Bronchial epithelial cell (primary cell): ENCODE measurements around the gene CFL1. TPM values are rescaled to one million over a fixed set of nuclear protein-coding genes. Genes with fewer than 3 reads are reported as not detected.

Source experiments
- DNase-seq: peaks from one replicate; pipeline ENCODE4 v3.0.0-alpha.2; 2010; ENCODE audit warnings: low read depth
- FAIRE-seq: peaks from 2 replicates; lab custom pipeline; 2011; peaks lifted over from hg19 to GRCh38; lab: Jason Lieb, UNC
- H3K27me3 ChIP-seq: 2 replicates; pipeline ENCODE4 v1.5.1; 2011; ENCODE audit warnings: low read length; ENCODE audit not compliant: control insufficient read depth, insufficient read depth
- H3K36me3 ChIP-seq: 2 replicates; pipeline ENCODE4 v1.5.1; 2011; ENCODE audit warnings: low read length; ENCODE audit not compliant: control insufficient read depth, insufficient read depth
- H3K4me3 ChIP-seq: 2 replicates; pipeline ENCODE4 v1.5.1; 2011; ENCODE audit warnings: mild to moderate bottlenecking, low read depth, low read length, control low read depth
- total RNA-seq: library from RNA; depleted of rRNA; stranded (reverse); fragments of >200 nt; gene quantifications from 2 replicates; pipeline ENCODE4 v1.2.1, GENCODE V29; 2014
- TF ChIP-seq, protein P1 (sequence below): IDR thresholded peaks from 2 replicates; pipeline ENCODE4 v1.5.1; 2011; ENCODE audit warnings: mild to moderate bottlenecking, moderate library complexity, low read length, control low read depth, inconsistent platforms; ENCODE audit not compliant: insufficient read depth, severe bottlenecking

The CFL1 gene
- total RNA-seq, 1 donor from 2014 or later, result 764 TPM

- H3K4me3 ChIP-seq, result no peak overlapping the region
- H3K36me3 ChIP-seq, result peaks cover 27% of the 10 kb centered on the region
- FAIRE-seq, result no peak
These were observed 24.4 kb upstream of the CFL1 start for GRCh38 chr11:65882120-65883057.

DNA sequence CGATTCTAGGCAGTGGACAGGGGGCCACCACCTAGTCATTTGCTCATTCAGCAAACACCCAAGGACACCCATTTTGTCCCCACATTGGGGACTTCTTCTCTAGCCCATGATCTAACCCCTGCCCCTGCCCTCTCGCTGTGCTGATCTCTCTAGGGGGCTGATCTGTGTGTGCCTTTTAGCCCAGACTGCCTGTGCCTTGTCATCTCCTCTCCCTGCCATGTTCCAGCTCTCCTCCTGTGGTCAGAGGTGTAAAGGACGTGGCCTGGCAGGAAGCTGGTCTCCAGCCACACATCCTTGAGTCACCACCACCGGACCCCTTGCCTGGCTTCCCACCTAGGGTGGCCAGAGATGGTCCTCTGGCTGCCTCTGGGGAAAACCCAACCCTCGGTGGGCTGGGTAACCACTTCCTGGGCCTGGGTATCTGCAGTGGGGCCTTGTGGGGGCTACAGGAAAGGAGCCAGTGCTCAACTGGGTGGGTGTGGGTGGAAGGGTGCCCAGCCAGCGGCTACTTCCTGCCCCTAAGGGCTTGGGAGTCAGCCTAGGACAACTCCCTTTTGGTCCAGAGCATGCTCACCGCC is 23.0 kb upstream of the CFL1 start:
- H3K4me3 ChIP-seq, result no peak overlapping the region
- FAIRE-seq (no peak), DNase-seq (no peak)
- H3K27me3 ChIP-seq, result no peaks in the 10 kb centered on the region
- H3K36me3 ChIP-seq, result peaks cover 21% of the 10 kb centered on the region
- TF ChIP-seq, protein P1, sequence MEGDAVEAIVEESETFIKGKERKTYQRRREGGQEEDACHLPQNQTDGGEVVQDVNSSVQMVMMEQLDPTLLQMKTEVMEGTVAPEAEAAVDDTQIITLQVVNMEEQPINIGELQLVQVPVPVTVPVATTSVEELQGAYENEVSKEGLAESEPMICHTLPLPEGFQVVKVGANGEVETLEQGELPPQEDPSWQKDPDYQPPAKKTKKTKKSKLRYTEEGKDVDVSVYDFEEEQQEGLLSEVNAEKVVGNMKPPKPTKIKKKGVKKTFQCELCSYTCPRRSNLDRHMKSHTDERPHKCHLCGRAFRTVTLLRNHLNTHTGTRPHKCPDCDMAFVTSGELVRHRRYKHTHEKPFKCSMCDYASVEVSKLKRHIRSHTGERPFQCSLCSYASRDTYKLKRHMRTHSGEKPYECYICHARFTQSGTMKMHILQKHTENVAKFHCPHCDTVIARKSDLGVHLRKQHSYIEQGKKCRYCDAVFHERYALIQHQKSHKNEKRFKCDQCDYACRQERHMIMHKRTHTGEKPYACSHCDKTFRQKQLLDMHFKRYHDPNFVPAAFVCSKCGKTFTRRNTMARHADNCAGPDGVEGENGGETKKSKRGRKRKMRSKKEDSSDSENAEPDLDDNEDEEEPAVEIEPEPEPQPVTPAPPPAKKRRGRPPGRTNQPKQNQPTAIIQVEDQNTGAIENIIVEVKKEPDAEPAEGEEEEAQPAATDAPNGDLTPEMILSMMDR, result no peak

More at GRCh38 chr11:65882120-65883057, 24.4 kb upstream of the CFL1 start:
- no peak for DNase-seq
- TF ChIP-seq, protein P1, result no peak
- no peaks in the 10 kb centered on the region for H3K27me3 ChIP-seq

DNA sequence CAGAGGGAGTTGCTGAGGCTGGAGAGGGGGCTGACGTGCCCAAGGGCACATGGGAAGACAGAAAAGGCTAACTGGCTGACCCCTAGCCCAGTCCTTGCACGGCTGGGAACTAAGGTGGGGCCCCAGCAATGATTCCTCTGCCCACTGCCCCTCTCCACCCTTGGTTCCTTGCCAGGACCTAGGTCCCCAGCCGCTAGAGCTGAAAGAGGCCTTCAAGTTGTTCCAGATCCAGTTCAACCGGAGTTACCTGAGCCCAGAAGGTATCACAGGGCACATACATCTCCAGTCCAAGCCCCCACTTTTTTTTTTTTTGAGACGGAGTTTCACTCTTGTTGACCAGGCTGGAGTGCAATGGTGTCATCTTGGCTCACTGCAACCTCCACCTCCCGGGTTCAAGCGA is 22.0 kb upstream of the CFL1 start:
- Histone ChIP-seq H3K36me3 (peaks cover 19% of the 10 kb centered on the region), H3K4me3 (no peak overlapping the region), H3K27me3 (no peaks in the 10 kb centered on the region)
- FAIRE-seq, result no peak
- TF ChIP-seq, protein P1, result no peak
- DNase-seq, result no peak

DNA sequence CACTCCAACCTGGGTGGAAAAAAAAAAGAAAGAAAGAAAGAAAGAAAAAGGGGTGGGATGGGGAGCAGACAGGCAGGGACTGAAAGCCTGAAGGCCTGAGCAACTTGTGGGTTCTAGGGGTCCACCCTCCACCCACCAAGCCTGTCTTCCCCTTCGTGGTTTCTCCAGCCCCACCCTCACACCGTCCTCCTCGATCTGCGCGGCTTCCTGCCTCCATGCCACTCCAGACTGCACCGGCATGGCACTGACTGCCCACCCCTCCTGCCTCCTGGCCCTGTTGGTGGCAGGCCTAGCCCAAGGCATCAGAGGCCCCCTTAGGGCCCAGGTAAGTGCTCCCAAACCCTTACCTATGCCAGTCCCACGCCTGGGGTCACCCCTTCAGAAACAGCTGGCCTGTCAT is 21.6 kb upstream of the CFL1 start, which contains the start of gene CTSW:
Gene CTSW, plus strand, starts transcription at position 221 of the 400 bp plus-strand sequence. Its CDS starts 18 bp downstream, at position 239.
- Histone ChIP-seq H3K27me3 (no peaks in the 10 kb centered on the region), H3K36me3 (peaks cover 16% of the 10 kb centered on the region), H3K4me3 (no peak within 1 kb of the TSS)
- FAIRE-seq (no peak), DNase-seq (no peak)
- TF ChIP-seq, protein P1, result no peak

DNA sequence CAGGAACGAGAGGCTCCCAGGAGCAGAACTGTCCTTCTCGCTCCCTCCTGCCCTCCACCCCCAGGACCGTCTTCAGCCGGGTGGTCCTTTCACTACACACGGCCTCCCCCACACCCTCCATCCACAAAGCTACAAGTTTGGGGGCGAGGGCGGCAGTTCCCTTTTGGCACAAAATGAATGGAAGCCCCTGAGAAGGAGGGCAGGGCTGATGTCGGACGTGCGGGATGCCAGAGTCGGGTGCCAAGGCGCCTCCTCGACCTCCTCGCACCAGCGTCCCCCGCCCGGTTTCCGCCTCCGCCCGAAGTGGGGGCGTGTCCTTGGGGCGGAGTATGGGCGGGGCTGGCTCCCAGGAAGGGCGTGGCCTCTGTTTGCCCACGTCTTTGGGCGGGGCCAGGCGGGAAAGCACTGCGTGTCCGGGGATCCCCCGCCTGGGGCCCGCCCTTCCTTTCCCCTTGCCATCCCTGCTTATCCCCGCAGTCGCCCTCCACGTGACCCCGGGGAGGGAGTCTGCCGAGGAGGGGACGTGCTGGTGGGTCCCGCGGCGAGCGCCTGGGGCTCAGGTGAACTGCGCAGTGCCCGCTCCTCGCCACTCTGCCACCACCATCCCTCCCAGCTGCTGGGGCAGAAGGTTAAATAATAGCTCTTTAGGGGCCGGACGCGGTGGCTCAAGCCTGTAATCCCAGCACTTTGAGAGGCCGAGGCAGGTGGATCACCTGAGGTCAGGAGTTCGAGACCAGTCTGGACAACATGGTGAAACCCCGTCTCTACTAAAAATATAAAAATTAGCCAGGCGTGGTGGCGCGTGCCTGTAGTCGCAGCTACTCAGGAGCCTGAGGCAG is 15.6 kb upstream of the CFL1 start:
- FAIRE-seq (no peak), DNase-seq (peak; percentile 78)
- H3K4me3 ChIP-seq, result peak overlapping the region; percentile 65
- TF ChIP-seq, protein P1, result no peak
- no peaks in the 10 kb centered on the region for H3K36me3 ChIP-seq
- no peaks in the 10 kb centered on the region for H3K27me3 ChIP-seq
